Ascending aorta (tissue), 2 donors: ENCODE results near the gene RAPGEF4. TPM values are rescaled to one million over a fixed set of nuclear protein-coding genes. Genes with fewer than 3 reads are reported as not detected.
A peak's percentile ranks its signal among the peaks of the same experiment; 100 is the strongest.

ENCODE experiments used
- DNase-seq, 2 donors: peaks; one replicate each; pipeline ENCODE4 v3.0.0-alpha.2; 2019; ENCODE audit warnings: low spot score in 2 of 2
- H3K27ac ChIP-seq, 2 donors: fragments of 200-600 bp; sonication (generic); one replicate each; pipeline ENCODE4 v1.5.1; 2016 to 2017; ENCODE audit warnings: mild to moderate bottlenecking in 1 of 2
- H3K27me3 ChIP-seq: fragments of 200-600 bp; sonication (generic); one replicate; pipeline ENCODE4 v1.5.1; 2017
- H3K36me3 ChIP-seq, 2 donors: fragments of 200-600 bp; sonication (generic); one replicate each; pipeline ENCODE4 v1.5.1; 2016
- H3K4me1 ChIP-seq, 2 donors: fragments of 200-600 bp; sonication (generic); one replicate each; pipeline ENCODE4 v1.5.1; 2016 to 2017; ENCODE audit warnings: mild to moderate bottlenecking in 1 of 2
- H3K4me3 ChIP-seq, 2 donors: fragments of 200-600 bp; sonication (generic); one replicate each; pipeline ENCODE4 v1.5.1; 2016 to 2017; ENCODE audit warnings: mild to moderate bottlenecking in 1 of 2
- H3K9me3 ChIP-seq, 2 donors: fragments of 200-600 bp; sonication (generic); one replicate each; pipeline ENCODE4 v1.5.1; 2016
- CTCF ChIP-seq, 3 experiments: fragments of 200-600 bp in 2 of 3; fragments of 450-650 bp in 1 of 3; sonication (generic) in 2 of 3; IDR thresholded peaks; one replicate each; pipeline ENCODE4 v1.5.1; 2016 to 2019; ENCODE audit warnings: antibody characterized with exemption in 3 of 3, mild to moderate bottlenecking in 1 of 3, moderate library complexity in 1 of 3
- intact Hi-C: fragments of 100-400 bp; cut with DNase I; formaldehyde crosslinking; loops from one replicate; pipeline ENCODE4 v1.15.1; 2023
- total RNA-seq: library from RNA; depleted of rRNA; stranded (reverse); fragments of >200 nt; gene quantifications from one replicate; pipeline ENCODE4 v1.1.0, GENCODE V29; 2016

RAPGEF4 gene
- total RNA-seq, 1 donor from 2014 or later: 79.9 TPM

DNA sequence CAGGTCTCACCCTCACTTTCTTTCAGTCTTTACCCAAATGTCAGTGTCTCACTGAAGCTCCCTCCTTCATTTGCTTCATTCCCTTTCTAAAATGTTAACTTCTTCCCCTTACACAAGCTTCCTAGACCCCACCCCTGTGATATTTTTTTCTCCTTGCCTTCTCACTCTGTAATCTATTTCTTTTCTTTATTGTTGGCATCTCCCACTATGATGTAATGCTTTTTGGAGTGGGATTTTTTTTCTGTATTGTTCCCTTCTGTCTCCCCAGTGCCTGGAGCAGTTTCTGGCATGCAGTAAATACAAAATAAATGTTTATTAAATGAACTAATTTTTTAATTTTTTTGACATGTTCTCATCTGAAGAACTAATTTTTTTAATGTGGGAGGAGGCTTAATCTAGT, 284.1 kb downstream of the RAPGEF4 start:
- no peaks in the 10 kb centered on the region for H3K27me3 ChIP-seq
- no peak overlapping the region for H3K27ac ChIP-seq
- no peak for DNase-seq
- no peaks in the 10 kb centered on the region for H3K36me3 ChIP-seq
- no peak for TF ChIP-seq CTCF (IDR thresholded peaks at IDR 0.05)
- no peaks in the 10 kb centered on the region for H3K9me3 ChIP-seq
- no peaks in the 10 kb centered on the region for H3K4me1 ChIP-seq
- no peak overlapping the region for H3K4me3 ChIP-seq
- intact Hi-C loops: no loop called here

DNA sequence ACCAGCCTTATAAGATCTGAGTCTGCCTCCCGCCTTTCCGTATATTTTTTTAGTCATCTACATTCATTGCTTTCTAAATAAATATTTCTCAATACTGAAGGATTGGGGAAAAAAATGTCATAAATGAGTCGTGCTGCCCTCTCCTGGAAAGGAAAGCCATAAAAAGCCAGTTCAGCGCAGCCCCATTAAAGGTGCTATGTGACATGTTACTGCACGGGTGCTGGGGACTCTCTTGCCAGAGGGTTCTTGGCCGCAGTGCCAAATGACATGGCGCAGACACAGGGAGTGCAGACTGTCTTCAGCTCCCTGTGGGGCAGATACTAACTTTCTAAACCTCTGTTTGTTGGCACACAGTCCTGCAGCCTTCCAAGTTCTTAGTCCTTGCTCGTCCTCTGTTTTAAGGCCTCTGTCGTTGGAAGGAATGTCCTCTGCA, 286.3 kb downstream of the RAPGEF4 start:
- DNase-seq: no peak
- H3K27me3 ChIP-seq: no peaks in the 10 kb centered on the region
- H3K4me3 ChIP-seq: no peak overlapping the region
- no peaks in the 10 kb centered on the region for H3K9me3 ChIP-seq
- H3K4me1 ChIP-seq: peaks cover 0 to under 1% of the 10 kb centered on the region in 2 donors
- no peak overlapping the region for H3K27ac ChIP-seq
- no peak for TF ChIP-seq CTCF (IDR thresholded peaks at IDR 0.05)
- no peaks in the 10 kb centered on the region for H3K36me3 ChIP-seq
- intact Hi-C loops: no loop called here

DNA sequence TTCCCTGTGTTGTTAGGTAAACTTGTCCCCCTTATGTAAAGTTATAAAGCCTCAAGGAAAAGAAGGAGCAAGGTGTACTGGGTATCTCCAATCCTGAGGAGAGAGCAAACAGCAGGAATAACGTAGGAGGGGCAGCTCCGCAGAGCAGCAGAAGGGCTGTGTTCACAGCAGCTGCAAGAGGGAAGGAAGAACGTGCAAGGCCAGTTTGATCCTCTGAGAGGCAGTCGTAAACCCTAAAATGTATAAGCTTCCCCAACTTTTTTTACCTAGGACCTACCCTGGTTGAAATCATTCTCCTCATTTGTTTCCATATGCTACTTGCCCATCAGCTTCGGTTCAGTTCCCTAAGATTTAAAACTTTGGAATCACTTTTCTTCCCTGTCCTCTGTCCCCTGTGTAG, 288.1 kb downstream of the RAPGEF4 start:
- DNase-seq: no peak
- H3K27ac ChIP-seq: no peak overlapping the region
- peaks cover 0 to 8% of the 10 kb centered on the region in 2 donors for H3K4me1 ChIP-seq
- no peaks in the 10 kb centered on the region for H3K36me3 ChIP-seq
- no peaks in the 10 kb centered on the region for H3K27me3 ChIP-seq
- intact Hi-C loops: no loop called here
- H3K4me3 ChIP-seq: no peak overlapping the region
- H3K9me3 ChIP-seq: no peaks in the 10 kb centered on the region
- no peak for TF ChIP-seq CTCF (IDR thresholded peaks at IDR 0.05)

- Histone ChIP-seq H3K27ac (no peak overlapping the region), H3K36me3 (no peaks in the 10 kb centered on the region), H3K9me3 (no peaks in the 10 kb centered on the region), H3K4me3 (no peak overlapping the region), H3K4me1 (peaks cover 0 to 8% of the 10 kb centered on the region in 2 donors), H3K27me3 (no peaks in the 10 kb centered on the region)
- TF ChIP-seq CTCF (IDR thresholded peaks at IDR 0.05): no peak
- DNase-seq: no peak
- intact Hi-C loops: no loop called here
Observed at GRCh38 chr2:173026479-173026878, 290.8 kb downstream of the RAPGEF4 start.

DNA sequence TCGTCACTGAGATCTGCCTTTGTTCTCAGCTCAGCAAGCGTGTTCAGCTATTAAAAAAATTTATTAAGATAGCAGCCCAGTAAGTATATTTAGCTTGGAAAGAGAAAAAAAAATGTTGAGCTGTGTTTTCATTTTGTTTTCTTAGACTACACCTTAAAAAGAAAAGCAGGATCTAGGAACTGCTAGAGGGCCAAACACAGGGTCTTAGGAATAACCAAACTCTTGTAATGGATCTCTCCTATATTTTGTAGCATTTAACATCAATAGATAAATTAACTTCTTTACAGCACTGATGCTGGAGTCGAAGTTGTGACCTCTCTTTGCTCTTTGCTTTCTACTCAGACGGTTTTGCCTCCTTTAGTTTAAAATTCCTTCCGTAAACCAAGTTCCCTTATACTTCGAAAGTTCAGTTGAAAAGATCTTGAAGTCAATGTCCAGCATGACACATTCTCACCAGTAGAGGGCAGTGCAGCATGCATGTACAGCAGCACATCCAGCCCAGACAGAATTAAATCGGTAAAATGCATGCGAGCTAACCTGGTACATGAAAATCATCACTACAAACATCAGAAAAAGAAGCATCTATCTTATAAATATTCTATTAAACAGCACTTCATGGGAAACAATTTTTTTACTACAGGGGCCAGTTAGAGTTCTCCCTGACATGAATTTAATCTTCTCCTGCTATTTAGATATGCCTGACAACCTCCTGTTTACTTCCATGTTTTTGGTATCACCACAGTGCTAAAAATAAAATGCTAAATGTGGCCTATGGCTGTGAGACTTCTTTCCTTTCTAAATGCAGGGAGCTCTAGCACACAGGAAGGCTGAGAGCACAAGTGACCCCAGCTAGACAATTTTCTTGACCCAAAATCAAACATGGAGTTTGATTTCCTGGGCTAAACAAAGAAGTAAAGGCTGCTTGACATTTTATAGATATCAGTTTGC, 291.8 kb downstream of the RAPGEF4 start:
- peak; percentile 90 to 94 (median 93) for TF ChIP-seq CTCF (IDR thresholded peaks at IDR 0.05)
- peaks cover 0 to 8% of the 10 kb centered on the region in 2 donors for H3K4me1 ChIP-seq
- H3K36me3 ChIP-seq: no peaks in the 10 kb centered on the region
- intact Hi-C loops: loop anchor here (1.0 kb wide), 3 partner anchors 48 to 183 kb away; partner anchors contain the start of gene MAP3K20
- no peaks in the 10 kb centered on the region for H3K27me3 ChIP-seq
- H3K4me3 ChIP-seq: no peak overlapping the region
- H3K9me3 ChIP-seq: no peaks in the 10 kb centered on the region
- DNase-seq: peak; percentile 53 to 95
- peak overlapping the region; percentile 65 to 70 for H3K27ac ChIP-seq
